ENCODE measurements around the gene EHMT2. TPM values are rescaled to one million over a fixed set of nuclear protein-coding genes. Genes with fewer than 3 reads are reported as not detected.

Gene EHMT2
- total and polyA plus RNA-seq, 2 of the 13 experiments (the other 11 are each of a cell fraction or from before 2014, with no cell fraction given) = 55.2 to 69.2 TPM

DNA sequence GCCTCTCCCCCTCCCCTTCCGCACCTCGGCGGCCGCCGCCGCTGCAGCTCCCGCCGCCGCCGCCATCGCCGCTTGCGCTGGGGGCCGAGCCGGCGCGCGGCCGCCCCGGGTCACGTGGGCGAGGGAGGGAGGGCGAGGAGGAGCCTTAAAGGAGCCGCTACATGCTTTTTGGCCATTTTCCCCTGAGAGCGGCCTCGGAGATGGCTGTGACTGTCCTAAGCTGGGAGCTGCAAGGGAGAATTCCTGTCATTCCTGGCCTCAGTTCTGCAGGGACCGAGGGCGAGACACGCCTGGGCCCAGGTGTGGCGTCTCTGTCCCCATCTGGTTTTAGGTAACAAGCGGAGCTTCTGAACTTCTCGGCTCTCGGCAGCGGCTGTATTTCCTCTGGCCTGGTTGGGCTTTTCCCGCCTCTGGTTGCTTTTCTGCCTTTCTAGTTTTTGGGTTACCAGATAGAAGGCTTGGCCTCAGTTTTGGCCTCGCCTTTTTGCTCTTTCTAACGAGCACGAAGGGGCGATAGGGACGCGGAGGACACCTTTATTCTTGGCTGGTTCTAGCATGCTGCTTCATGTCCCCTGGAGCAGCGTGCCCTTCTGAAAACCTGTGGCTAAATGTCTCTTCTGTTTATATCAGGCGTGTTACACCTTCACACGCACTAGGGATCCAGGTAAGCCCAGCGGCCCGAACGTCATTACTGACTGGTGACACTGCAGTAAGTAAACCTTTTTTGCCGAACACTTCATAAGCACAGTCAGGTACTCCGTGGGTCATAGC lies at the start of gene EHMT2 (continued):
- TF ChIP-seq DPF2 (CRISPR knock-in tag; IDR thresholded peaks at IDR 0.05; ENCODE audit: borderline replicate concordance, low read depth) (no peak), RFXAP (CRISPR knock-in tag; IDR thresholded peaks at IDR 0.05; ENCODE audit: borderline replicate concordance) (no peak), BRCA1 (CRISPR knock-in tag; IDR thresholded peaks at IDR 0.05) (no peak), CENPX (CRISPR knock-in tag; IDR thresholded peaks at IDR 0.05) (no peak), REXO4 (CRISPR knock-in tag; IDR thresholded peaks at IDR 0.05; ENCODE audit: borderline replicate concordance) (no peak), SPEN (CRISPR knock-in tag; IDR thresholded peaks at IDR 0.05; ENCODE audit: low read depth) (no peak), FIP1L1 (IDR thresholded peaks at IDR 0.05; ENCODE audit: borderline replicate concordance, insufficient read depth, low read depth, low read length) (no peak), AGO1 (IDR thresholded peaks at IDR 0.05; ENCODE audit: low read depth, low read length, poor library complexity, severe bottlenecking) (no peak), ZNF672 (CRISPR knock-in tag; IDR thresholded peaks at IDR 0.05) (no peak), ZNF543 (CRISPR knock-in tag; IDR thresholded peaks at IDR 0.05) (no peak), FOXO1 (CRISPR knock-in tag; IDR thresholded peaks at IDR 0.05) (no peak), EZH2 (conservative IDR thresholded peaks at IDR 0.05; ENCODE audit: low read depth, low read length) (no peak), FLYWCH1 (CRISPR knock-in tag; IDR thresholded peaks at IDR 0.05) (no peak), KDM5B (CRISPR knock-in tag; IDR thresholded peaks at IDR 0.05; ENCODE audit: borderline replicate concordance) (peak; percentile 78; the same call in 1 of the 2 replicates), FOXK1 (CRISPR knock-in tag; IDR thresholded peaks at IDR 0.05; ENCODE audit: borderline replicate concordance, low read depth) (peak; percentile 12; the same call in 1 of the 2 replicates), ZFP82 (CRISPR knock-in tag; IDR thresholded peaks at IDR 0.05; ENCODE audit: borderline replicate concordance) (no peak), HIVEP1 (CRISPR knock-in tag; IDR thresholded peaks at IDR 0.05) (0 out of 2 replicates have a peak, but pooled peaks have one; percentile 38), NCOR1 (IDR thresholded peaks at IDR 0.05; ENCODE audit: borderline replicate concordance, low read length) (no peak), NRL (CRISPR knock-in tag; IDR thresholded peaks at IDR 0.05; ENCODE audit: borderline replicate concordance) (no peak; the same call in 1 of the 2 replicates), POLR2G (IDR thresholded peaks at IDR 0.05; ENCODE audit: low read depth, low read length) (peak; percentile 42; the same call in 1 of the 2 replicates)
- TF ChIP-seq, protein P1, sequence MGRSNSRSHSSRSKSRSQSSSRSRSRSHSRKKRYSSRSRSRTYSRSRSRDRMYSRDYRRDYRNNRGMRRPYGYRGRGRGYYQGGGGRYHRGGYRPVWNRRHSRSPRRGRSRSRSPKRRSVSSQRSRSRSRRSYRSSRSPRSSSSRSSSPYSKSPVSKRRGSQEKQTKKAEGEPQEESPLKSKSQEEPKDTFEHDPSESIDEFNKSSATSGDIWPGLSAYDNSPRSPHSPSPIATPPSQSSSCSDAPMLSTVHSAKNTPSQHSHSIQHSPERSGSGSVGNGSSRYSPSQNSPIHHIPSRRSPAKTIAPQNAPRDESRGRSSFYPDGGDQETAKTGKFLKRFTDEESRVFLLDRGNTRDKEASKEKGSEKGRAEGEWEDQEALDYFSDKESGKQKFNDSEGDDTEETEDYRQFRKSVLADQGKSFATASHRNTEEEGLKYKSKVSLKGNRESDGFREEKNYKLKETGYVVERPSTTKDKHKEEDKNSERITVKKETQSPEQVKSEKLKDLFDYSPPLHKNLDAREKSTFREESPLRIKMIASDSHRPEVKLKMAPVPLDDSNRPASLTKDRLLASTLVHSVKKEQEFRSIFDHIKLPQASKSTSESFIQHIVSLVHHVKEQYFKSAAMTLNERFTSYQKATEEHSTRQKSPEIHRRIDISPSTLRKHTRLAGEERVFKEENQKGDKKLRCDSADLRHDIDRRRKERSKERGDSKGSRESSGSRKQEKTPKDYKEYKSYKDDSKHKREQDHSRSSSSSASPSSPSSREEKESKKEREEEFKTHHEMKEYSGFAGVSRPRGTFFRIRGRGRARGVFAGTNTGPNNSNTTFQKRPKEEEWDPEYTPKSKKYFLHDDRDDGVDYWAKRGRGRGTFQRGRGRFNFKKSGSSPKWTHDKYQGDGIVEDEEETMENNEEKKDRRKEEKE (IDR thresholded peaks at IDR 0.05) = no peak
- TF ChIP-seq, protein P2, sequence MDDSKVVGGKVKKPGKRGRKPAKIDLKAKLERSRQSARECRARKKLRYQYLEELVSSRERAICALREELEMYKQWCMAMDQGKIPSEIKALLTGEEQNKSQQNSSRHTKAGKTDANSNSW (CRISPR knock-in tag; IDR thresholded peaks at IDR 0.05; ENCODE audit: borderline replicate concordance) = no peak
- TF ChIP-seq, protein P3, sequence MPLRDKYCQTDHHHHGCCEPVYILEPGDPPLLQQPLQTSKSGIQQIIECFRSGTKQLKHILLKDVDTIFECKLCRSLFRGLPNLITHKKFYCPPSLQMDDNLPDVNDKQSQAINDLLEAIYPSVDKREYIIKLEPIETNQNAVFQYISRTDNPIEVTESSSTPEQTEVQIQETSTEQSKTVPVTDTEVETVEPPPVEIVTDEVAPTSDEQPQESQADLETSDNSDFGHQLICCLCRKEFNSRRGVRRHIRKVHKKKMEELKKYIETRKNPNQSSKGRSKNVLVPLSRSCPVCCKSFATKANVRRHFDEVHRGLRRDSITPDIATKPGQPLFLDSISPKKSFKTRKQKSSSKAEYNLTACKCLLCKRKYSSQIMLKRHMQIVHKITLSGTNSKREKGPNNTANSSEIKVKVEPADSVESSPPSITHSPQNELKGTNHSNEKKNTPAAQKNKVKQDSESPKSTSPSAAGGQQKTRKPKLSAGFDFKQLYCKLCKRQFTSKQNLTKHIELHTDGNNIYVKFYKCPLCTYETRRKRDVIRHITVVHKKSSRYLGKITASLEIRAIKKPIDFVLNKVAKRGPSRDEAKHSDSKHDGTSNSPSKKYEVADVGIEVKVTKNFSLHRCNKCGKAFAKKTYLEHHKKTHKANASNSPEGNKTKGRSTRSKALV (CRISPR knock-in tag; IDR thresholded peaks at IDR 0.05) = 0 out of 2 replicates have a peak, but pooled peaks have one; percentile 5

All from HepG2 (cell line).